GM21717 (cell line): ENCODE data around the gene ZC3H8.
"Not testable (repeated sequence)": the region's sequence is repeated elsewhere in the genome, so short reads cannot be mapped to it uniquely, and the experiment has no call there.

ENCODE experiments used
- ATAC-seq: cut with Tn5 transposase; IDR thresholded peaks from one replicate; pipeline ENCODE4 v1.9.1; 2021; ENCODE audit warnings: mild to moderate bottlenecking, moderate library complexity; ENCODE audit not compliant: unreplicated experiment

Gene ZC3H8

DNA sequence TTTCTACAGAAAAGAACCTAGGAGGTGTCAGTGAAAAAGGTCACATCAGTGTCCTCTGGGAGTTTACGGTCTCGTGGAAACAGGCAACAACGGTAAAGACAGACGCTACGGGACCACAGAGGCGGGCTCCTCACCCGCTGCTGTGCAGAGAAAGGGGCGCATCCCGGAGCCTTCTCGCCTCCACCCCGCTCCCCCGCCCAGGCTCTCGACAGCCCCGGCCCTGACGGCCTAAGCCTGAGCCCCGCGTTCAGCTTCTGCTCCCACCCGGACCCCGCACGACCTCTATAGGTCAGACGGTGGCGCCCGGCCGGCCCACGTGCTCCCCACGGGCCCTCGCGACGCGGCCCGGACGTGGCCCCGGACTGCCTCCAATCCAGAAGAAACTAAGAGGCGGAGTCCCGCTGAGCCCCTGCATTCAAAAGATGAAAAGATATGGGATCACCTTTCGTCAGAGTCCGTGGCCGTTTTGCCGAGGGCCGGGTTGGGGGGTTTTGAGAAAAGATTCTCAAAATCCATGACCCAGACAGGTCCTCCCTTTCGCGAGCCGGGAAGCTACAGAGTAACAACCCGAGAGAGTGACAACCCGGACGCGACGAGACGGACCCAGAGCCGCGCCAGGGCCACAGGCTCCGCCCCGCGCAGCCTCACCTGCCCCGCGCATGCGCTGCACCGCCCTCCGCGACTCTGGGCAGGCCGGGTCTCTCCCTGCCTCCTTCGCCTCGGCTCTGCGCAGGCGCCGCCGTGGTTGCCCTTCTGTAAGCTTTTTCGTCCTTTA lies at the start of gene ZC3H8:
ZC3H8 (minus strand) TSS at position 577 of the 775 bp plus-strand sequence; CDS start at position 516, 61 bp downstream.
- peak; percentile 87 for ATAC-seq

DNA sequence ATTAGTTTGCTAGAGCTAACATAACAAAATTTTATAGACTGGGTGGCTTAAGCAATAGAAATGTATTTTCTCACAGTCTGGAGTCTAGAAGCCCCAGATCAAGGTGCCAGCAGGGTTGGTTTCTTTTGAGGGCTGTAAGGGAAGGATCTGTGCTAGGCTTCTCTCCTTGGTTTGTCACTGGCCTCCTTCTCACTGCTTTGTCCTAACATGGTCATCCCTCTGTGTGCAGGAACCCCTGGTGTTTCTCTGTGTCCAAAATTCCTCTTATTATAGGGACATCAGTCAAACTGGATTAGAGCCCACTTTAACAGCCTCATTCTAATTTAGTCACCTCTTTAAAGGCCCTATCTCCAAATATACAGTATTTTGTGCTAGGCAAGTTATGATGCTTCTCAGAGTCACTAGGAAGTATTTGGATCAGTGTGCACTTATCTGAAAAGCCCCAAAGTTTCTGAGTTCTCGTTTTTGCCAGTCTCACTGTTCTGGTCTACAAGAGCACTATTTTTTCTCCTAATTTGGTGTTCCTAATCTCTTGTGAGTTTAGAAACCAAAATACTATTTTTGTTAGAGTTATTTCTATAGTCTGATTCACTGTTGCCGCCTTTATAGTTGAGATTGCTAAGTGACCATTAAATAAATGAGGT lies 49.6 kb upstream of the ZC3H8 start:
- peak; percentile 52 for ATAC-seq

- ATAC-seq, result no peak
Measured at GRCh38 chr2:112301973-112302372, 47.1 kb upstream of the ZC3H8 start.

DNA sequence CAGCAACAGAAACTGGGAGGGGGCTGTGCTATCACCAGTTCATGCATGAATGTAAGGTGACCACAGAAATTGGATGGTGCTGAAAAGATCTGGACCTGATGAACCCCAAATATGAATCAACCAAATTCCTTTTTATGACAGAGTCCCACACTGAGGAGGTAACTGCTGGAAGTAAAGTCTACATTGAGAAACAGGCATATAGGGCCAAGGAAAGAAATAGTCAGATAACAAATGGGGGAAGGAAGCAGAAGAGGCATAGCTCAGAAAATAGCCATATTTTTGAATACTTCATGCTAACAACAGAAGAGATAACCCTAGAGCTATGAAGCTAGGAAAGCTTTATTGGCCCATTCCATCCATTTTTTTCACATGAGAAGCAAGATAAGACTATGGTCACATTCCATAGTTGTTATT lies 46.3 kb upstream of the ZC3H8 start:
- ATAC-seq, result no peak

DNA sequence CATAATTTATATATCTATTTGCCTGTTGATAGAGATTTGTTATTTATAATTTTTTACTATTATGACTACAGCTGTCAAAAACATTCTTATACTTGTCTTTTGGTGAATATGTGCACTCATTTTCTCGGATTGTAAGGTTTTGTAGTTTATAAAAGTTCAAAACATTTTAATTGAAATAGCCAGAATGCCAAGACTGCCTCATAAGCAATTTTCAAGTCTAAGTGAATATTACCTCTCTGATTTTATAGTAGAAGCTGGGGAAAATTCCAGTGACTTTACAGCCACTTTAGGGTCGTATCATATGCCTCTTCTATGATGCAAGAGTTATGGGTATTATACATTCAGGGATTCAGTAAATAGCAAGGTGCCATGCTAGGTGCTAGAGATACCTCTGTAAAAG lies 41.6 kb upstream of the ZC3H8 start:
- ATAC-seq, result no peak

DNA sequence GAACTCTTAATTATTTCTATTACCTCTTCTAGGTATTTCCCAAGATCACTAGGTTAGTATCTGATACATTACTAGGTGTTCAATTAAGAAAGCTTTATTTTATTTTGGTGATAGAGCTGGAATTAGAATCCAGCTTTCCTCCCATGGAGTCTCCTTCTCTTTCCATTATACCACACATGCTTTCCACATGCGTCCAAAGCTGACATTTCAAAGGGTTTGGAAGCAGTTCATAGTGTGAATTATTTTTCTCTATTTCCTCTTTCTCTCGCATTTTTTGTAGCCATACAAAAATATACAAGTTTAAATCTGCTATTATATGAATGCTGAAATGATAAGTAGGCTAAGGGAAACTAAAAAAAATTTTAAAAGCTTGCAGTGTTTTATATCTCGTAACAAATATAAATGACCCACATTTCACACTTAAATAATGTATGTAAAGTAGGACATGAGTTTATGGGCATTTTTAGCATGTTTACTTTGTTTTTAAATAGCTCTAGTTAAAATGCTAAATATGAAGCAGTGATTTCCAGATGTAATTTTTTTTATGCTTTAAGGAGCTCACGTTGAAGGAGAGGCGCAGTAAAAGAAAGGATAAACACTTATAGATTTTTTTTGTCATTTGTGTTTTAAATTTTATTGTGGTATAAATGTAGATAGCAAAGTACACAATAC lies 40.7 kb upstream of the ZC3H8 start:
- no peak for ATAC-seq

GRCh38 chr2:112293636-112294401 lies 39.0 kb upstream of the ZC3H8 start:
- ATAC-seq, result no peak

DNA sequence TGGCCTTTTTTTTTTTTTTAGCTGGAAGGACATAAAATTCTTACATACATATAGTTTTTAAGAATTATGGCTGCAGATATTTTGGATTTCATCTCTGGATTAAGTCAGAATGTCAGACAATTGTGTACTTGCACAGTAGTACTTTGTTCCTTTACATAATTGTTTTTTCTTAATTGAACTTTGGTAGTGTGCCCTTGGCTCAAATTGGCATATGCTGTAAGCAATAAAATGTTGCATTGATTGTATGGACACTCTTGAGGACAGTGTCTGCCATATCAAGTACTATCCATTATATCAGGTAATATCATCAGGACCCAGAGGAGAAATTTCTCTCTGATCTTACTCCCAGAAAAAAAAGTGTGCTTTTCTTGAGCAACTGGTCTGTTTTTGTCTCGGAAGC lies 35.8 kb upstream of the ZC3H8 start:
- no peak for ATAC-seq

DNA sequence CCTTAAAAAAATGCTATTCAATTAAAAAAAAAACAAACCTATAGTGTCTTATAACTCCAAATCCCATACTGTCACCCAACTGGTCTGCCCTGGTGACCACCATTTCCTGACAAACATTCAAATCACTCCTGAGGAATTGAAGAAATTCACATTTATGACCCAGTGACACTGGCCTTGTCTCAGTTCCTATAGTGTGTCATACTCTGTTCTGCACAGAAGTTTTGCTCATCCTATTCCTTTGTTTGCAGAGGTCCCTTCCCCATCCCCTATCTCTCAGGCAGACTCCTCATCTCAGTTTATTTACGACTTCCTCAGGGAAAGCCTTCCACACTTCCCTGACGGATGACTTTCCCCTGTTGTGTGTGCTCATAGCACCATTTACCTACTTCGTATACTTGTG lies 35.2 kb upstream of the ZC3H8 start:
- ATAC-seq, result no peak

- ATAC-seq, result not testable (repeated sequence)
Measured at GRCh38 chr2:112283535-112283934, 28.7 kb upstream of the ZC3H8 start.

DNA sequence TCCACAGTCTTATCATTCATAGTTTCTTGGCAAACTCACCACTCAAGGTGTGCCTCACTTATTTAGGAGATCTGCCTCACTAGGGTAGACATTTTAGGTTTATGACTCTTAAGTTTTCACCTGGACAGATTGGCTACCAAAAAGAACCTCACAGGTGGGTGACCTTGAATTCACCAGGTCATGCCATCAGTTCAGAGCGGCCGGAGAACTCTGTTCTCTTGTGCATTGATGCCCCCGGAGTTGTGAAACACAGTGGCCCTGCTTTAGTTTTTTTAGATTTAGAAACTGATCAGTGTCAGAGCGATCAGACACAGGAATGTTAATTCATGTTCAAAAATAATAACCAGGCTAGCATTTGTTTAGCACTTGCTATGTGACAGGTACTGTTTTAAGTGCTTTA lies 27.2 kb upstream of the ZC3H8 start:
- ATAC-seq, result not testable (repeated sequence)

GRCh38 chr2:112277596-112278220 lies 22.9 kb upstream of the ZC3H8 start:
- ATAC-seq, result no peak

GRCh38 chr2:112276954-112277353 lies 22.1 kb upstream of the ZC3H8 start:
- ATAC-seq, result no peak

DNA sequence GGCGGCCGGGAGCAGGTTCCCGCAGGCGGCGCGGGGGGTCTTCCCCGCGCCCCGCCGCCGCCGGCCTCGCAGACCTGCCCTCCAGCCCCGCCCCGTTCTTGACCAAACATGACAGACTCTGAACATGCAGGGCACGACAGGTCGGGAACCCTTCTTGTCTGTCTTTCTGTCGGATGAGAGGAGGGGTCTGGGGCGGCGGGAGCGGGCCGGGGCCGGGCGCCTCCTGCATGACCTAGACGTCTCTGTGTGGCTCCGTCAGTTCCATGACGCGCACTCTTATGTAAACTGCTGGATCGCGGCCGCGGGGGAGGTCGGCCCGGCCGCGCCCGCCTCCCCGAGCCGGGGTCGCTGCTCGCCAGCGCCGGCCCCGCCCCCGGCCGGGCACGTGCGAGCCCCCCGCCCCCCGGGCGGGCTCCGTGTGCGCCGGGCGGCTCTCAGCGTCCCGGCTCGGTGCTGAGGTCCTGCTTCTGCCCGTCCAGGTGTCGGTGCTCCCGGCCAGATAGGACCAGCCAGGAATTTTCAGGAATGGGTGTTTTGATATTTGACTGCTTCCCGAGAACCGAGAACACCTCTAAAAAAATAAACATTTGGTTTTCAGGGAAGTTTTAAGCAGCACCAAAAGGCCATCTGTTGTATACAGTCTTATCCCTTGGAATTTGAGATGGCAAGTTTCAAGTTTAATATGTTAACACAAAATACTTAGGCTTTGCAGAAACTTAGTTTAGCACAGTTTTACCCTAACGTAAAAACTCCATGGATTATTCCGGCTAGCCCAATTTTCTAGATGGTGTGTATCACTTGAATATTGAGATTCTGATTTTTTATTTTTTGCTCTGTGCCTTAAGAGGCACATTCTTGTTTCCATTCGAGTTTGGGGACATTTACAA lies 21.3 kb upstream of the ZC3H8 start:
- ATAC-seq, result peak; percentile 60

DNA sequence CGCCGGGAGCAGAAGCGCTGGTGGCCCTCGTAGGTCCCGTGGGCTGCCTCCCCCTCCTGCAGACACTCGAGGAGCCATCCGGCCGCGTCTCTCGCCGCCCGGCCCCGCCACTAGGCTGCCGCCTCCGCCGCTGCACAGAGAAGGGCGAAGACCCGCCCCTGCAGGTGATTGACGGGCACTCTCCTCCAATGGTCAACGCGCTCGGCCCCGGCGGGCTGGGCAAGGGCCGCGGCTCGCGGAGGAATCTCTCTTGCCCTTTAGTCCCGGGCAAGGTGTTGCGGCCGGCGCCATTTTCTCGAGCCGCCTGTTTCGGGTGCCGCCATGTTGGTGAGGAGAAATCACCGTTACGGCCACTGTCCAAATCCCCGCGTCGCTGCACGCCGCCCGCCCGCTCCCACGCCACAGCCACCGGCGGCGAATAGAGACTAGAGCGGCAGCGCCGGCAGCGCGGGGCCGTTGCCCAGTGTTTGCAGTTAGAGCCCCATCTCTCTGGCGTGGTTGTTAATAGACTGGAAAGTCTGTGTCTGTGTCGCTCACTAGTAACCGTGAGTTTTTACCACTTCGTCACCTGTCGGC lies 20.6 kb upstream of the ZC3H8 start, which contains the start of gene ZC3H6:
ZC3H6 (plus strand) TSS at position 287 of the 576 bp plus-strand sequence. CDS start 398 bp downstream, outside the sequence.
- peak; percentile 94 for ATAC-seq

DNA sequence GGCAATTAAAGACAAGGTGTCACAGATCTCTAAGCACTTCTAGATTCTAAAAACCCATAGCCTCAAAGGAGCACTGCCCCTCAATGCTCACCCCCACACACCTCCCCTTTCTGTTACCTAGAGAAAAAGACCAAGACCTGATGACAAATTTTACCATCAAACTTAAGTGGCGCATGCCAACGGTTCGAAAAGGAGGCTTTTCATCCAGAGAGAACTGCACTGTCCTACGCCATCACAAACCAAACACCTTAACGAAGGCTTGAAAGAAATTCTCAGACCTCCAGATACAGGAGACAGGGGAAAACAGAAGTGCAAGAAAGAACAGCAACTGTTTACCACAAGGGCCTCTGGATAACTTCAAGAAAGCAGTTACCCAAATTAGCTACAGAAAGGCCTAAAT lies 18.5 kb upstream of the ZC3H8 start:
- ATAC-seq, result no peak

DNA sequence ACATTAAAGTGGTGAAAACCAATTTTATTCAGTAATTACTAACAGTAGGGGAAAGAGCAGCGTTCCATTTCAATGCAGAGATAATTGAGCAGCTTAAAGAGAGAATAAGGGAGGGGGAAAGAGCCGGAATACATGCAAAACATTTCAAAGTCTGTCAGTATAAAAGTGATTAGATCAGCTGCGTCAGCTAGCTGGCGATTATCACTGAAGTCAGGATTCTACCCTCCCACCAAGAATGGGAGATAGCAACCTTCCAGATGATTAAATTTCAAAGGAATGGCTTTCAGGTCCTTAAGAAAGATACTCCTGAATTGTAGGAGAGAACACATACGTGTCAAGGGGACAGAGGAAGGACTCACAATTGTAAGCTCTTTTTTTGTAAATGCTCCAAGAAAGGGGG lies 17.8 kb upstream of the ZC3H8 start:
- ATAC-seq, result no peak

GRCh38 chr2:112268547-112268946 lies 13.7 kb upstream of the ZC3H8 start:
- ATAC-seq, result no peak

GRCh38 chr2:112262876-112263275 lies 8.0 kb upstream of the ZC3H8 start:
- no peak for ATAC-seq
